Lung (tissue), 12 donors: ENCODE data around the gene LRRC8B. TPM values are rescaled to one million over a fixed set of nuclear protein-coding genes. Genes with fewer than 3 reads are reported as not detected.

ENCODE experiments used
- ATAC-seq: fragments of 200-7000 bp; cut with Tn5 transposase; one replicate; pipeline ENCODE4 v1.9.1; 2020; ENCODE audit warnings: moderate number of reproducible peaks; ENCODE audit not compliant: insufficient read depth, low FRiP score
- DNase-seq, 3 donors: peaks; one replicate each; pipeline ENCODE4 v3.0.0-alpha.2; 2013 to 2017
- H3K27ac ChIP-seq, 2 donors: one replicate each; pipeline ENCODE4 v1.5.1; 2013; ENCODE audit warnings: mild to moderate bottlenecking in 2 of 2, moderate library complexity in 2 of 2, control low read depth in 1 of 2, inconsistent platforms in 1 of 2, low read depth in 1 of 2, low read length in 1 of 2
- H3K27me3 ChIP-seq, 3 donors: one replicate each; pipeline ENCODE4 v1.5.1; 2013; ENCODE audit warnings: low read length in 2 of 3; ENCODE audit not compliant: control insufficient read depth in 3 of 3, insufficient read depth in 3 of 3
- H3K36me3 ChIP-seq, 4 donors: one replicate each; pipeline ENCODE4 v1.5.1; 2013; ENCODE audit warnings: low read length in 4 of 4, mild to moderate bottlenecking in 1 of 4, moderate library complexity in 1 of 4; ENCODE audit not compliant: control insufficient read depth in 4 of 4, insufficient read depth in 4 of 4
- H3K4me1 ChIP-seq, 5 donors: one replicate each; pipeline ENCODE4 v1.5.1; 2013; ENCODE audit warnings: low read length in 5 of 5, mild to moderate bottlenecking in 2 of 5, moderate library complexity in 1 of 5; ENCODE audit not compliant: control insufficient read depth in 5 of 5, insufficient read depth in 5 of 5
- H3K4me3 ChIP-seq: one replicate; pipeline ENCODE4 v1.5.1; 2013; ENCODE audit warnings: mild to moderate bottlenecking, control low read depth, moderate library complexity
- H3K9ac ChIP-seq, 2 donors: one replicate each; pipeline ENCODE4 v1.5.1; 2013; ENCODE audit warnings: low read length in 2 of 2, control low read depth in 1 of 2; ENCODE audit not compliant: insufficient read depth in 1 of 2
- H3K9me3 ChIP-seq, 4 donors: one replicate each; pipeline ENCODE4 v1.5.1; 2013; ENCODE audit warnings: low read length in 3 of 4, mild to moderate bottlenecking in 1 of 4, moderate library complexity in 1 of 4; ENCODE audit not compliant: control insufficient read depth in 4 of 4, insufficient read depth in 3 of 4
- WGBS, 2 donors: extraction: QIAGEN DNeasy Blood & Tissue Kit; methylation state at CpG; one replicate each; pipeline ENCODE4 v1.1.7; 2013; 5-methylcytosine and 5-hydroxymethylcytosine counted together
- polyA plus RNA-seq, 2 donors: library from polyadenylated mRNA; stranded (reverse); fragments of 200-250 nt; gene quantifications; one replicate each; pipeline ENCODE4 v1.2.1, GENCODE V29; 2013
- total RNA-seq, 2 donors: library from RNA; depleted of rRNA in 1 of 2; stranded (reverse); fragments of >200 nt in 1 of 2; gene quantifications; one replicate each; pipeline ENCODE4 v1.2.1, GENCODE V29; 2014 to 2021
- TF ChIP-seq, protein P1 (sequence below): IDR thresholded peaks from 2 replicates; pipeline ENCODE4 v1.5.1; 2012; ENCODE audit warnings: mild to moderate bottlenecking; ENCODE audit errors: control extremely low read depth, extremely low read depth
- donor health status: control.
- donor health status: control.
- donor health status: Bipolar disorder and iron deficiency.
- donor health status: healthy.
- donor health status: DM: yes; HTN: yes; CAD: no.

The LRRC8B gene
- total and polyA plus RNA-seq, 4 donors, result 4.3 to 22.8 (median 11.0) TPM

DNA sequence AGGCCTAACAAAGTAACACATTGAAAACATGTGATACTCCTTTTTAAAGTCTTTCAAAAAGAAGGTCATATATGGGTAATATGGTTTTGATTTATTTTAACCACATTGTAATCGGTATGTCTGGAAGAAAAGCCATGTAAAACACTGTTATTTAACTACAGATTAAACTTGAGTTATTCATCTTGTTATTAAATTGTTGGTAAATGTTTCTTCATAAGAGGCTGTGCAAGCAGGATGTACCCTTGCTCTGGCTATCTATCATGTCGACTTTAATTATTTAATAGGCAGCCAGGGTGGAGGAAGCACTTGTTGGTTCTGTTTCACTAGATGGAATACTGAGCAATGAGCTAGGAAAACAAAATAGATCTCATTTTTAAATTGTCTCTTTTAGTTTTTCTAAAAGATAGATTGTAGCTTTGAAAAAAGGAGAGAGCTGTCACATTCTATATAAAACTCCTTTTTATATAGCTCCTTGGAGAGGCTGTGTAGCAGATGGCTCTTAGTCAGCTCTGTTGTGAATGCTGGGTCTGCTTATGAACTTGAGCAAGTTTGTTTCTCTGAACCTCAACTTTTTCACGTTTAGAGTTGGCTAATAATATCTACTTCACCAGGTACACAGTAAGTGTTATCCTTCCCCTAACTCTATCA lies 39.5 kb downstream of the LRRC8B start:
- ATAC-seq, result no peak
- H3K36me3 ChIP-seq, result no peaks in the 10 kb centered on the region
- no peak for DNase-seq
- H3K4me3 ChIP-seq, result no peak overlapping the region
- no peak overlapping the region for H3K9ac ChIP-seq
- peaks cover 0 to 15% (median 4%) of the 10 kb centered on the region in 5 donors for H3K4me1 ChIP-seq
- WGBS, 2 donors, result 42 to 44% methylated on average over 3 of the region's 3 CpGs
- TF ChIP-seq, protein P1, sequence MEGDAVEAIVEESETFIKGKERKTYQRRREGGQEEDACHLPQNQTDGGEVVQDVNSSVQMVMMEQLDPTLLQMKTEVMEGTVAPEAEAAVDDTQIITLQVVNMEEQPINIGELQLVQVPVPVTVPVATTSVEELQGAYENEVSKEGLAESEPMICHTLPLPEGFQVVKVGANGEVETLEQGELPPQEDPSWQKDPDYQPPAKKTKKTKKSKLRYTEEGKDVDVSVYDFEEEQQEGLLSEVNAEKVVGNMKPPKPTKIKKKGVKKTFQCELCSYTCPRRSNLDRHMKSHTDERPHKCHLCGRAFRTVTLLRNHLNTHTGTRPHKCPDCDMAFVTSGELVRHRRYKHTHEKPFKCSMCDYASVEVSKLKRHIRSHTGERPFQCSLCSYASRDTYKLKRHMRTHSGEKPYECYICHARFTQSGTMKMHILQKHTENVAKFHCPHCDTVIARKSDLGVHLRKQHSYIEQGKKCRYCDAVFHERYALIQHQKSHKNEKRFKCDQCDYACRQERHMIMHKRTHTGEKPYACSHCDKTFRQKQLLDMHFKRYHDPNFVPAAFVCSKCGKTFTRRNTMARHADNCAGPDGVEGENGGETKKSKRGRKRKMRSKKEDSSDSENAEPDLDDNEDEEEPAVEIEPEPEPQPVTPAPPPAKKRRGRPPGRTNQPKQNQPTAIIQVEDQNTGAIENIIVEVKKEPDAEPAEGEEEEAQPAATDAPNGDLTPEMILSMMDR, result no peak
- no peaks in the 10 kb centered on the region for H3K27me3 ChIP-seq
- H3K9me3 ChIP-seq, result no peaks in the 10 kb centered on the region
- no peak overlapping the region for H3K27ac ChIP-seq

DNA sequence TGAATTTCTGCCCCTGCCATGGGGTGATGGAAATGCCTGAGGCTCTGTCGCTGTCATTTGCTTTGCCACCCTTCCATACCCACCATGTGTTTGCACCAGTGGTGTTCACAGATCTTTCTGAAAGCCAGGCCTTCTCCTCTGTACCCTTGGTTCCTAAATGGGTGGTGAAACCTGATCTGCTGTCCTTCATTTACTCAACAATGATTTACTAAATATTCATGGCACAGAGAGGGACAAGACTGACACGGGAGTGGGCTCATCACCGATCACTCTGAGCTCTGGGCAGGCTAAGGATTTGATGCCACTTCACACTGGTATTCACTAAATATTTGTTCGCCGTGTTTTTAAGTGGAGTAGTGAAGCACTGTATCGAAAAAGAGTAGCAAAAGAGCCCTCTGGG lies 40.9 kb downstream of the LRRC8B start:
- Histone ChIP-seq H3K4me3 (no peak overlapping the region), H3K9me3 (no peaks in the 10 kb centered on the region), H3K27me3 (no peaks in the 10 kb centered on the region), H3K27ac (no peak overlapping the region), H3K36me3 (no peaks in the 10 kb centered on the region), H3K9ac (no peak overlapping the region), H3K4me1 (peaks cover 0 to 15% (median 4%) of the 10 kb centered on the region in 5 donors)
- TF ChIP-seq, protein P1, result no peak
- ATAC-seq (no peak), DNase-seq (no peak)
- WGBS, 2 donors, result 78 to 88% methylated on average over 6 of the region's 6 CpGs

GRCh38 chr1:89566761-89567174 lies 42.1 kb downstream of the LRRC8B start:
- Histone ChIP-seq H3K27ac (no peak overlapping the region), H3K4me1 (peaks cover 0 to 15% (median 4%) of the 10 kb centered on the region in 5 donors), H3K4me3 (no peak overlapping the region), H3K9ac (peak overlapping the region in 1 of 2 donors; percentile 17), H3K9me3 (no peaks in the 10 kb centered on the region), H3K36me3 (no peaks in the 10 kb centered on the region), H3K27me3 (no peaks in the 10 kb centered on the region)
- ATAC-seq (peak; percentile 79), DNase-seq (peak; percentile 62 to 85 (median 81))
- TF ChIP-seq, protein P1, result no peak
- WGBS, 2 donors, result 24 to 33% methylated on average over 6 of the region's 6 CpGs
